LNCaP clone FGC (cell line): Measurements from ENCODE around the gene SEMA3D.

Experiments
- DNase-seq: peaks from one replicate; pipeline ENCODE4 v3.0.0-alpha.2; 2011; ENCODE audit warnings: low read depth
- H3K4me3 ChIP-seq: 2 replicates; pipeline ENCODE4 v1.5.1; 2011; ENCODE audit warnings: mild to moderate bottlenecking, low read depth, low read length, control low read depth
- TF ChIP-seq, protein P1 (sequence below): IDR thresholded peaks from 2 replicates; pipeline ENCODE4 v1.5.1; 2012; ENCODE audit warnings: mild to moderate bottlenecking; ENCODE audit not compliant: control insufficient read depth, insufficient read depth; ENCODE audit errors: extremely low read depth

Gene SEMA3D

DNA sequence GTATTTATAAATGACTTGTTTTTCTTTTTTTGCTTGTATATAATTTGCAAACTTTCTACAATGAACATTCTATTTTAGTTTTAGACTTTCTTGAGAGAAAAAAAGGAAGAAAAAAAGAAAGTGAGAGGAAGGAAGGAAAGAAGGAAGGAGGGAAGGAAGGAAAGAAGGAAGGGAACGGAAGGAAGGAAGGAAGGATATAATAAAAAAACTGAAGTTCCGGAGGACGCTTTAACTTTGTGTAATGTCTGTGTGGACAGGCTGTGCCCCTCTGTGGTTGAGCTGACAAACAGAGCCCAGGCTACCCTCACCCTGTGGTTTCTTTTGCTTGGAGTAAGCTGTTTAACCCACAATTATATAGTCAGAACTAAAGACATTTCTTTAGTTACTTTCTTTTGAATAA lies 108.7 kb downstream of the SEMA3D start:
- TF ChIP-seq, protein P1, sequence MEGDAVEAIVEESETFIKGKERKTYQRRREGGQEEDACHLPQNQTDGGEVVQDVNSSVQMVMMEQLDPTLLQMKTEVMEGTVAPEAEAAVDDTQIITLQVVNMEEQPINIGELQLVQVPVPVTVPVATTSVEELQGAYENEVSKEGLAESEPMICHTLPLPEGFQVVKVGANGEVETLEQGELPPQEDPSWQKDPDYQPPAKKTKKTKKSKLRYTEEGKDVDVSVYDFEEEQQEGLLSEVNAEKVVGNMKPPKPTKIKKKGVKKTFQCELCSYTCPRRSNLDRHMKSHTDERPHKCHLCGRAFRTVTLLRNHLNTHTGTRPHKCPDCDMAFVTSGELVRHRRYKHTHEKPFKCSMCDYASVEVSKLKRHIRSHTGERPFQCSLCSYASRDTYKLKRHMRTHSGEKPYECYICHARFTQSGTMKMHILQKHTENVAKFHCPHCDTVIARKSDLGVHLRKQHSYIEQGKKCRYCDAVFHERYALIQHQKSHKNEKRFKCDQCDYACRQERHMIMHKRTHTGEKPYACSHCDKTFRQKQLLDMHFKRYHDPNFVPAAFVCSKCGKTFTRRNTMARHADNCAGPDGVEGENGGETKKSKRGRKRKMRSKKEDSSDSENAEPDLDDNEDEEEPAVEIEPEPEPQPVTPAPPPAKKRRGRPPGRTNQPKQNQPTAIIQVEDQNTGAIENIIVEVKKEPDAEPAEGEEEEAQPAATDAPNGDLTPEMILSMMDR = no peak
- DNase-seq = no peak
- H3K4me3 ChIP-seq = no peak overlapping the region

DNA sequence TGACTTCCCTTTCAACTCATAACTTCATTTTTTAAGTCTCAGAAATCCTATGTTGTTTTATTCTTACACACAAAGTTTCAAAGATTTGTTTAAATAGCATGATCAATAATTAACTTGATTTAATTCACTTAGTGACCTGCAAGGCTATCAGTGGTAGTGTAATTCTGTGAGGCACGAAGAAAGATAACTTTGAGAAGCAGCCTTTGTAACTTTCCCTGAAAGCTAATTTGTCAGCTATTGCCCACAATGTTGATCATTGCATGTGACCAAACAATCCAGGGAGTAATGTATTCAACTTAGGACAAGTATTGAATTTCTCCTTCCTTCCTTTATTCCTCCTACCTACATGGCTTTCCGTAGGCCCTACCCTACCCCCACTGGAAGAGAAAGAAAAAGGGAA lies 111.0 kb downstream of the SEMA3D start:
- H3K4me3 ChIP-seq = no peak overlapping the region
- DNase-seq = no peak
- TF ChIP-seq, protein P1 = no peak

DNA sequence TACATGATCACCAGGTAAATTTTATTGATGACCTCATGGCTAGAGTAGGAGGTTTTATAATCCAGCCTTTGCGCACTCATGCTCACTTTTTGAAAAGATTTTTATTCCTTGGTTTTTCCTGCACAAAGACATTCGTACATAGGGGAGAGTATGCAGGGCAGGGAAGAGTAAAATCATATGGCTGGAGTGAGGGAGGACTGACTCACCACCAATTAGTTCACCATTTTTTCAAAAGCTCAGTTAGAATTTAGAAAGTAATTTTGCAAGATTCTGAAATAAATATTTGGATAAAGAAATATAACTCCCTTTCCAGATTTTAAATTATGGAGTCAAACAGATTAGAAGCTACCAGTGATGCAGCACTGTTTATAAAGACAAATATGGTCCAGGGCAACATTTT lies 111.9 kb downstream of the SEMA3D start:
- no peak for DNase-seq
- H3K4me3 ChIP-seq = no peak overlapping the region
- TF ChIP-seq, protein P1 = no peak

DNA sequence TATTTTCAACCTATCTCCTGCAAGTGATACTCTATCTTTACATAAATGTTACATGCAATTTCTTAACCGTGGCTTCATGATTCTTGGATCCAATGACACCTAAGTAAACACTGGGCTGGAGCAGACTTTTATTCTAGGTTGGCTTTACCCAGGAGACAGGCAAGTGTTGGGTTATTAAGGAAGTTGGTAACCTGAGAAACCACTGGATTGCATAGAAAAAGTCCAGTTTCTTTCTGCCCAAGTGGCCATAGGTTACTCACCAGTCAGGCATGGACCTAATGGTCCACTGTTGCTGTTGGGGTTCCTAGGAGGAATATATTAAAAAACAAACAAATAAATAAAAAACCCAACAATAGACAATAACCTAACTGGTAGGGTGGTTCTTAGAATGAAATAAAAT lies 112.8 kb downstream of the SEMA3D start:
- DNase-seq = no peak

DNA sequence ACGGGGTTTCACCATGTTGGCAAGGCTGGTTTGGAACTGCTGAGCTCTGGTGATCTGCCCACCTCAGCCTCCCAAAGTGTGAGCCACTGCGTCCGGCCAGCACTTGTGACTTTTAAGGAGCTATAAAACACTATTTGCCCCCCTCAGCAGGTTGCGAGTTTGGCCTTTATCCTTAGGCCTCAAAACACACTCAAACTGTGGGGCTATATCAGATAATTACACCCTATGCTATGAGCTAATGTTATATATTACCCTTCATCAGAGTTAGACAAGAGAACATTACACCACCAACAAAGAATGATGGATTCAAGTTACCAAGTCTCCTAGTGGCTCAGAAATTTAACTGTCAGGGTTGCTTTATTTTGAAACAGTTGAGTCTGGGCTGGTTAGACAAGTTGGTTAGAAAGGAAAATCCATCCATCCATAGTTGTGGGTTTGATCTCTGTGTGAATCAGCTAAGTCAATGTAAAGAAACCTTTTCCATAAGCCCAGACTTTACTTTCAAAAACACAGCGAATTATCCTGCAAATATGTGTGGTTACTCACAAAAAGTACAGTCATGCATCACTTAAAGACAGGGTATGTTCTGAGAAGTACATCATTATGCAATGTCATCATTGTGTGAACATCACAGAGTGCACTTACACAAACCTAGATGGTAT lies 115.8 kb downstream of the SEMA3D start:
- TF ChIP-seq, protein P1 = no peak
- H3K4me3 ChIP-seq = no peak overlapping the region
- no peak for DNase-seq

More for the DNA sequence above, 112.8 kb downstream of the SEMA3D start:
- TF ChIP-seq, protein P1 = no peak
- no peak overlapping the region for H3K4me3 ChIP-seq

DNA sequence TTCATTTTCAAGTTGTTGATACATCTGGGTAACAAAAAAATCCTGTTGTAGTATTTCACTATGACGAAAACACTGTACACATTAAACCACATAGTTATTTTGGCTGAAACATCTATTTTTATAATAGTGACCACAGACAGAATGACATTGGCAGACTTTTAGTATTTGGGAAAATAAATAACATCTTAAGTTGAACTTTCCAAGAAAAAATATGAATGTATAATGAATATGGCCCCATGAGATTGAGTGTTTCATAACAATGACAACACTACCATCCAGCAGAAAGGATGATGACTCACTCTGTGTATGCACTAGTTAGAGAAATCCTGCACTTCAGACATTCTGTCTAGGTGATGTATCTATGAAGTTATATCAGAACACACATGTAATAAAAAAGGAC lies 118.1 kb downstream of the SEMA3D start:
- H3K4me3 ChIP-seq = no peak overlapping the region
- TF ChIP-seq, protein P1 = no peak
- no peak for DNase-seq

DNA sequence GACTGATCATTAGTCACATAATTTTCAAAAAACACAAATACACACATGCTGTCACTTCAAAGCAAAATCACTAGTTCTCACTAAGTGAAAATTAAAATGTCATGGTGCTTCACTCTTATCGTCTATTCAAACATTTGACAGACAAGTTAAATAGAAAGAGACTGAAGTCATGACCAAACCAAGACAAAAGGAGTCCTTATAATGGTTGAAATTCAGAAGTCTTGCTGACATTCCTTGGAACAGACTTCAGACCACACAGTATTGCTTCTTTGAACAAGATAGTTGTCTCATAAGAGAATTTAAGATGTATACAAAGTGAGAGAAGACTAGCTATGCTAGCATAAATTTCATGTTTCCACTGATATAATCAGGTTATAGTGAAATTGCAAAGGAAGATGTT lies 119.5 kb downstream of the SEMA3D start:
- H3K4me3 ChIP-seq = no peak overlapping the region
- no peak for DNase-seq
- TF ChIP-seq, protein P1 = no peak
